Endothelial cell of umbilical vein (primary cell): ENCODE measurements around the gene AGBL4. TPM values are rescaled to one million over a fixed set of nuclear protein-coding genes. Genes with fewer than 3 reads are reported as not detected.

ENCODE experiments used
- BruUV-seq: library from RNA; stranded (reverse); fragments of 400-500 nt; replicated peaks from 2 replicates; lab custom pipeline; 2021; lab: Mats Ljungman, UMichigan
- CTCF ChIA-PET: fragments of 300-600, 350-600 bp; sonication (Branson Sonifier 250); formaldehyde crosslinking; loops from one replicate; lab custom pipeline; 2021; ENCODE audit warnings: antibody characterized with exemption, inconsistent platforms; lab: Charles Lee
- POLR2A ChIA-PET: fragments of 300-600, 350-600 bp; sonication (Branson Sonifier 250); formaldehyde crosslinking; loops from one replicate; lab custom pipeline; 2021; ENCODE audit warnings: antibody characterized with exemption, inconsistent platforms; lab: Charles Lee
- DNase-seq: peaks from one replicate; pipeline ENCODE4 v3.0.0-alpha.2; 2011; ENCODE audit warnings: low read depth, low spot score
- FAIRE-seq: peaks from 2 replicates; lab custom pipeline; 2011; peaks lifted over from hg19 to GRCh38; lab: Jason Lieb, UNC
- H2AFZ ChIP-seq: 2 replicates; pipeline ENCODE4 v1.6.0; 2012; ENCODE audit warnings: low read depth, low read length, control low read depth, inconsistent platforms
- H3K27ac ChIP-seq: 2 replicates; pipeline ENCODE4 v1.5.1; 2011; ENCODE audit warnings: low read depth, mild to moderate bottlenecking, control low read depth, low read length, moderate library complexity; ENCODE audit not compliant: insufficient read depth
- H3K27me3 ChIP-seq, 2 experiments: 2 replicates each; pipeline versions ENCODE4 v1.6.0 to v1.6.1; 2011; ENCODE audit warnings: low read length in 2 of 2, mixed read lengths in 1 of 2; ENCODE audit not compliant: control insufficient read depth in 2 of 2, insufficient read depth in 2 of 2
- H3K36me3 ChIP-seq, 2 experiments: 2 replicates in 1 of 2; 3 replicates in 1 of 2; pipeline ENCODE4 v1.5.1; 2011; ENCODE audit warnings: low read length in 2 of 2, mild to moderate bottlenecking in 1 of 2, moderate library complexity in 1 of 2; ENCODE audit not compliant: control insufficient read depth in 2 of 2, insufficient read depth in 2 of 2; ENCODE audit errors: extremely low read depth in 1 of 2
- H3K4me1 ChIP-seq: 3 replicates; pipeline ENCODE4 v1.5.1; 2011; ENCODE audit warnings: mild to moderate bottlenecking, low read length; ENCODE audit not compliant: control insufficient read depth, insufficient read depth; ENCODE audit errors: extremely low read depth
- H3K4me2 ChIP-seq: 2 replicates; pipeline ENCODE4 v1.6.1; 2011; ENCODE audit warnings: low read length, control low read depth, mixed read lengths; ENCODE audit not compliant: insufficient read depth
- H3K4me3 ChIP-seq, 3 experiments: fragments of 200-600 bp in 1 of 3; sonication (generic), shearing (Covaris generic) in 1 of 3; replicated peaks in 1 of 3; 2 replicates each; pipeline ENCODE4 v1.5.1; 2011 to 2016; ENCODE audit warnings: control low read depth in 3 of 3, low read length in 3 of 3, mild to moderate bottlenecking in 2 of 3, inconsistent platforms in 1 of 3, low read depth in 1 of 3, moderate library complexity in 1 of 3; ENCODE audit not compliant: insufficient read depth in 1 of 3
- H3K79me2 ChIP-seq: 2 replicates; pipeline ENCODE4 v1.6.0; 2012; ENCODE audit warnings: low read length, inconsistent platforms; ENCODE audit not compliant: control insufficient read depth, insufficient read depth
- H3K9ac ChIP-seq: replicated peaks from 2 replicates; pipeline ENCODE3; 2011; ENCODE audit warnings: low read length, control low read depth; ENCODE audit not compliant: insufficient read depth; ENCODE audit errors: extremely low read depth
- H3K9me1 ChIP-seq: replicated peaks from 3 replicates; pipeline ENCODE4 v1.6.0; 2011; ENCODE audit warnings: mild to moderate bottlenecking, low read length; ENCODE audit not compliant: control insufficient read depth, insufficient read depth; ENCODE audit errors: extremely low read depth
- H3K9me3 ChIP-seq: replicated peaks from 2 replicates; pipeline ENCODE4 v1.5.1; 2012; ENCODE audit warnings: low read length, inconsistent platforms; ENCODE audit not compliant: control insufficient read depth, insufficient read depth
- H4K20me1 ChIP-seq: replicated peaks from 2 replicates; pipeline ENCODE3; 2011; ENCODE audit warnings: mild to moderate bottlenecking, low read length; ENCODE audit not compliant: control insufficient read depth, insufficient read depth; ENCODE audit errors: extremely low read depth
- EZH2 ChIP-seq: IDR thresholded peaks from 2 replicates; pipeline ENCODE4 v1.6.1; 2012; ENCODE audit warnings: borderline replicate concordance, low read depth, mild to moderate bottlenecking, moderate library complexity, low read length, inconsistent platforms; ENCODE audit not compliant: severe bottlenecking
- FOS ChIP-seq: IDR thresholded peaks from 2 replicates; pipeline ENCODE4 v1.6.1; 2011; ENCODE audit warnings: mild to moderate bottlenecking, low read length, moderate library complexity, borderline replicate concordance; ENCODE audit not compliant: insufficient read depth
- GATA2 ChIP-seq: IDR thresholded peaks from 2 replicates; pipeline ENCODE4 v1.7.0; 2011; ENCODE audit warnings: low read depth, mild to moderate bottlenecking, moderate library complexity, mixed read lengths, low read length; ENCODE audit not compliant: insufficient read length, insufficient read depth
- JUN ChIP-seq: IDR thresholded peaks from 2 replicates; pipeline ENCODE4 v1.6.1; 2011; ENCODE audit warnings: borderline replicate concordance, low read depth; ENCODE audit not compliant: insufficient read length, insufficient read depth
- MAX ChIP-seq: IDR thresholded peaks from 2 replicates; pipeline ENCODE4 v1.6.1; 2011; ENCODE audit not compliant: insufficient read depth, insufficient read length
- MYC ChIP-seq: IDR thresholded peaks from one replicate; pipeline ENCODE4 v1.6.1; 2011; ENCODE audit warnings: mild to moderate bottlenecking, low read depth, low read length
- POLR2A ChIP-seq: IDR thresholded peaks from 2 replicates; pipeline ENCODE4 v1.6.1; 2012; ENCODE audit warnings: low read depth, mild to moderate bottlenecking, control low read depth, low read length
- POLR2AphosphoS5 ChIP-seq: IDR thresholded peaks from 2 replicates; pipeline ENCODE4 v1.6.1; 2012; ENCODE audit warnings: low read depth, mild to moderate bottlenecking, control low read depth, low read length, moderate library complexity; ENCODE audit not compliant: insufficient read depth
- dilution Hi-C: fragments of 300-500 bp; cut with MboI; formaldehyde crosslinking; loops from one replicate; pipeline ENCODE4 v1.15.0; 2019; ENCODE audit warnings: low sequenced_read_pairs; ENCODE audit not compliant: extremely low pct_ligation_motif_present
- intact Hi-C: fragments of 100-400 bp; cut with micrococcal nuclease; formaldehyde crosslinking; loops from one replicate; pipeline ENCODE4 v1.10.0; 2022
- polyA plus RNA-seq, 4 experiments: library from polyadenylated mRNA; depleted of rRNA in 3 of 4; stranded (reverse) in 3 of 4; unstranded in 1 of 4; fragments of >200 nt; gene quantifications; 2 replicates each; pipeline versions ENCODE4 v1.2.1 to v1.2.3, GENCODE V29; 2011 to 2012; ENCODE audit warnings: missing spikeins in 1 of 4
- total RNA-seq: library from RNA; stranded (reverse); gene quantifications from 2 replicates; pipeline ENCODE4 v1.2.3, GENCODE V29; 2021
- TF ChIP-seq, protein P1 (sequence below), 2 donors: IDR thresholded peaks; 1 replicate in 1 of 2; 2 replicates in 1 of 2; pipeline ENCODE4 v1.5.1; 2011; ENCODE audit warnings: low read length in 2 of 2, mild to moderate bottlenecking in 2 of 2, moderate library complexity in 2 of 2, control low read depth in 1 of 2, inconsistent platforms in 1 of 2, low read depth in 1 of 2; ENCODE audit not compliant: insufficient read depth in 1 of 2; ENCODE audit errors: extremely low read depth in 1 of 2

AGBL4 gene
- total and polyA plus RNA-seq, 2 donors (not counting 3 experiments of a cell fraction or from before 2014, with no cell fraction given), result not detected

DNA sequence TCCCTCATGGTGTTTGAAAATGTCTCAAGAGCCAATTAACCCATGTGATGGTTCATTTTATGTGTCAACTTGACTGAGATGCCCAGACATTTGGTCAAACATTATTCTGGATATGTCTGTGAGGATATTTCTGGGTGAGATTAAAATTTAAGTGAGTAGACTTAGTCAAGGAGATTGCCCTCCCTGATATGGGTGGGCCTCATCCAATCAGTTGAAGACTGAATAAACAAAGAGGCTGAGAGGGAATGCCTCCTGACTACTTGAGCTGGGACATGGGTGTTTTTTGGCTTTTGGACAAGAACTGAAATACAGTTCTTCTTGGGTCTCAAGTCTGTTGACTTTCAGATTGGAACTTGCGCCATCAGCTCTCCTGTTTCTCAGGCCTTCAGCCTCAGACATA lies 1462.3 kb downstream of the AGBL4 start:
- Histone ChIP-seq H3K4me2 (no peak overlapping the region), H4K20me1 (no peaks in the 10 kb centered on the region), H3K4me1 (no peaks in the 10 kb centered on the region), H3K36me3 (no peaks in the 10 kb centered on the region), H3K27ac (no peak overlapping the region), H3K9ac (no peak overlapping the region), H3K9me1 (no peaks in the 10 kb centered on the region), H2AFZ (no peak overlapping the region), H3K4me3 (no peak overlapping the region), H3K27me3 (no peaks in the 10 kb centered on the region), H3K79me2 (no peaks in the 10 kb centered on the region), H3K9me3 (no peaks in the 10 kb centered on the region)
- DNase-seq (no peak), FAIRE-seq (no peak)
- BruUV-seq, result no TSS peak
- ChIA-PET POLR2A (no interaction called here), CTCF (no interaction called here)
- dilution Hi-C loops (no loop called here), intact Hi-C loops (no loop called here)
- TF ChIP-seq FOS (no peak), MYC (no peak), POLR2AphosphoS5 (no peak), POLR2A (no peak), GATA2 (no peak), EZH2 (no peak), JUN (no peak), MAX (no peak)
- TF ChIP-seq, protein P1, sequence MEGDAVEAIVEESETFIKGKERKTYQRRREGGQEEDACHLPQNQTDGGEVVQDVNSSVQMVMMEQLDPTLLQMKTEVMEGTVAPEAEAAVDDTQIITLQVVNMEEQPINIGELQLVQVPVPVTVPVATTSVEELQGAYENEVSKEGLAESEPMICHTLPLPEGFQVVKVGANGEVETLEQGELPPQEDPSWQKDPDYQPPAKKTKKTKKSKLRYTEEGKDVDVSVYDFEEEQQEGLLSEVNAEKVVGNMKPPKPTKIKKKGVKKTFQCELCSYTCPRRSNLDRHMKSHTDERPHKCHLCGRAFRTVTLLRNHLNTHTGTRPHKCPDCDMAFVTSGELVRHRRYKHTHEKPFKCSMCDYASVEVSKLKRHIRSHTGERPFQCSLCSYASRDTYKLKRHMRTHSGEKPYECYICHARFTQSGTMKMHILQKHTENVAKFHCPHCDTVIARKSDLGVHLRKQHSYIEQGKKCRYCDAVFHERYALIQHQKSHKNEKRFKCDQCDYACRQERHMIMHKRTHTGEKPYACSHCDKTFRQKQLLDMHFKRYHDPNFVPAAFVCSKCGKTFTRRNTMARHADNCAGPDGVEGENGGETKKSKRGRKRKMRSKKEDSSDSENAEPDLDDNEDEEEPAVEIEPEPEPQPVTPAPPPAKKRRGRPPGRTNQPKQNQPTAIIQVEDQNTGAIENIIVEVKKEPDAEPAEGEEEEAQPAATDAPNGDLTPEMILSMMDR (IDR thresholded peaks at IDR 0.05; ENCODE audit: extremely low read depth in 1 of 2, insufficient read depth in 1 of 2, low read depth in 1 of 2, low read length in 2 of 2), result no peak
